Panc1 (cell line): ENCODE measurements around the gene CNOT1. TPM values are rescaled to one million over a fixed set of nuclear protein-coding genes. Genes with fewer than 3 reads are reported as not detected.

Source experiments
- ATAC-seq: fragments of 200-7000 bp; cut with Tn5 transposase; 2 replicates; pipeline ENCODE4 v1.9.1; 2020; ENCODE audit warnings: mild to moderate bottlenecking, moderate library complexity
- BruUV-seq: library from RNA; stranded (reverse); fragments of 400-500 nt; replicated peaks from 2 replicates; lab custom pipeline; 2021; lab: Mats Ljungman, UMichigan
- CTCF ChIA-PET: fragments of 300-600 bp; sonication (Branson Sonifier 250); formaldehyde crosslinking; loops from one replicate; lab custom pipeline; 2022; ENCODE audit warnings: antibody characterized with exemption; lab: Charles Lee
- POLR2A ChIA-PET: fragments of 300-600 bp; sonication (Branson Sonifier 250); formaldehyde crosslinking; loops from one replicate; lab custom pipeline; 2022; ENCODE audit warnings: antibody characterized with exemption; lab: Charles Lee
- DNase-seq: peaks from one replicate; pipeline ENCODE4 v3.0.0-alpha.2; 2010; ENCODE audit warnings: low read depth, low spot score
- H3K27ac ChIP-seq: 2 replicates; pipeline ENCODE4 v1.5.1; 2011; ENCODE audit warnings: mild to moderate bottlenecking, low read length, inconsistent platforms
- H3K27me3 ChIP-seq: fragments of 200-500 bp; sonication (Bioruptor generic); 2 replicates; pipeline ENCODE4 v1.6.0; 2014; ENCODE audit warnings: low read length, inconsistent platforms; ENCODE audit not compliant: control insufficient read depth, insufficient read depth
- H3K36me3 ChIP-seq: fragments of 200-500 bp; sonication (Bioruptor generic); 2 replicates; pipeline ENCODE4 v1.5.1; 2014; ENCODE audit warnings: inconsistent platforms, mild to moderate bottlenecking, low read length, moderate library complexity; ENCODE audit not compliant: control insufficient read depth, insufficient read depth
- H3K4me1 ChIP-seq: 2 replicates; pipeline ENCODE4 v1.5.1; 2011; ENCODE audit warnings: inconsistent platforms, mild to moderate bottlenecking, low read length, moderate library complexity; ENCODE audit not compliant: control insufficient read depth, insufficient read depth
- H3K4me3 ChIP-seq, 2 experiments: 2 replicates each; pipeline ENCODE4 v1.5.1; 2011 to 2012; ENCODE audit warnings: low read depth in 2 of 2, low read length in 2 of 2, mild to moderate bottlenecking in 2 of 2, inconsistent platforms in 1 of 2, moderate library complexity in 1 of 2
- H3K9me3 ChIP-seq: fragments of 200-500 bp; sonication (Bioruptor generic); 2 replicates; pipeline ENCODE4 v1.5.1; 2014; ENCODE audit warnings: low read depth, mild to moderate bottlenecking, inconsistent platforms, low read length, moderate library complexity; ENCODE audit not compliant: control insufficient read depth, insufficient read depth
- POLR2AphosphoS5 ChIP-seq: IDR thresholded peaks from 2 replicates; pipeline ENCODE4 v1.6.1; 2012; ENCODE audit warnings: mild to moderate bottlenecking, low read depth, low read length, moderate library complexity
- SIN3A ChIP-seq: IDR thresholded peaks from 2 replicates; pipeline ENCODE4 v1.6.1; 2012; ENCODE audit warnings: low read depth, mild to moderate bottlenecking, low read length, moderate library complexity, borderline replicate concordance; ENCODE audit not compliant: insufficient read depth
- TCF7L2 ChIP-seq: IDR thresholded peaks from 2 replicates; pipeline ENCODE4 v1.6.1; 2011; ENCODE audit warnings: mild to moderate bottlenecking, low read depth, low read length, inconsistent platforms
- in situ Hi-C: cut with HindIII; loops from 2 replicates; pipeline ENCODE4 v1.10.0; 2016; ENCODE audit warnings: low sequenced_read_pairs, low pct_unique_long_range_greater_than_20kb
- intact Hi-C: fragments of 100-400 bp; cut with micrococcal nuclease; formaldehyde crosslinking; loops from one replicate; pipeline ENCODE4 v1.10.0; 2022; ENCODE audit not compliant: unreplicated experiment
- total RNA-seq: library from RNA; stranded (reverse); gene quantifications from one replicate; pipeline ENCODE4 v1.2.1, GENCODE V29; 2021; ENCODE audit not compliant: unreplicated experiment
- TF ChIP-seq, protein P1 (sequence below): fragments of 450-650 bp; IDR thresholded peaks from 2 replicates; pipeline ENCODE4 v1.5.1; 2017; ENCODE audit warnings: mild to moderate bottlenecking
- TF ChIP-seq, protein P2 (sequence below), 2 experiments: IDR thresholded peaks; 2 replicates each; pipeline ENCODE4 v1.6.1; 2011 to 2012; ENCODE audit warnings: low read depth in 2 of 2, control low read depth in 1 of 2, low read length in 1 of 2, mild to moderate bottlenecking in 1 of 2, moderate library complexity in 1 of 2; ENCODE audit not compliant: insufficient read depth in 1 of 2

Gene CNOT1
- total RNA-seq, 1 experiment from 2014 or later: 170 TPM

DNA sequence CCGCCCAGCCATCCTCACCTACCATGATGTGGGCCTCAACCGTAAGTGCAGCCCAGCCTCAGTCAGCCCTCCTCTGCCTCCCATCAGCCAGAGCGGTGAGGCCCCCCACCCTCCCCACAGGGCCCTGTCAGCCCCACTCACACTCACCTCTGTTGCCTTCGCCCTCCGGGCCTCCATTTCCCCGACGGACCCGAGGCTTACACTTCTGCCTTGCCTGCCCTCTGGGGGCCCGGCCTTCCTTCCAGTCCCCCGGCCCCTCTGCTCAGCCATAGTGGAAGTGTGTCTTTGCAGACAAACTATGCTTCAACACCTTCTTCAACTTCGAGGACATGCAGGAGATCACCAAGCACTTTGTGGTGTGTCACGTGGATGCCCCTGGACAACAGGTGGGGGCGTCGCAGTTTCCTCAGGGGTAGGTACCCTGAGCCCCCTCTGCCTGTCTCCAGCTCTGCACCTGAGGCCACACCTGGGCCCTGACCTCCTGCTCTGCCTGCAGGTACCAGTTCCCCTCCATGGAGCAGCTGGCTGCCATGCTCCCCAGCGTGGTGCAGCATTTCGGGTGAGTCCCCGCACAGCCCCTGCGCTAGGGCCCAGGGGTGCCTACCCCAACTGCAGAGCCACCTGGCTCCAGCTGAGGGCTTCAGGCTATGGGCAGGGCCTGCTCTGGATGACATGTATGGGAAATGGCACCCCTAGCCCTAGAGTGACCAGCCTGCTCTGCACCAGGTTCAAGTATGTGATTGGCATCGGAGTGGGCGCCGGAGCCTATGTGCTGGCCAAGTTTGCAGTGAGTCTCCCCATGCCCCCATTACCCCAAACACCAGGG is 125.5 kb downstream of the CNOT1 start:
- H3K4me1 ChIP-seq: no peaks in the 10 kb centered on the region
- no peak overlapping the region for H3K4me3 ChIP-seq
- no peak overlapping the region for H3K27ac ChIP-seq
- no peak for ATAC-seq
- BruUV-seq: no TSS peak
- DNase-seq: no peak
- TF ChIP-seq, protein P1, sequence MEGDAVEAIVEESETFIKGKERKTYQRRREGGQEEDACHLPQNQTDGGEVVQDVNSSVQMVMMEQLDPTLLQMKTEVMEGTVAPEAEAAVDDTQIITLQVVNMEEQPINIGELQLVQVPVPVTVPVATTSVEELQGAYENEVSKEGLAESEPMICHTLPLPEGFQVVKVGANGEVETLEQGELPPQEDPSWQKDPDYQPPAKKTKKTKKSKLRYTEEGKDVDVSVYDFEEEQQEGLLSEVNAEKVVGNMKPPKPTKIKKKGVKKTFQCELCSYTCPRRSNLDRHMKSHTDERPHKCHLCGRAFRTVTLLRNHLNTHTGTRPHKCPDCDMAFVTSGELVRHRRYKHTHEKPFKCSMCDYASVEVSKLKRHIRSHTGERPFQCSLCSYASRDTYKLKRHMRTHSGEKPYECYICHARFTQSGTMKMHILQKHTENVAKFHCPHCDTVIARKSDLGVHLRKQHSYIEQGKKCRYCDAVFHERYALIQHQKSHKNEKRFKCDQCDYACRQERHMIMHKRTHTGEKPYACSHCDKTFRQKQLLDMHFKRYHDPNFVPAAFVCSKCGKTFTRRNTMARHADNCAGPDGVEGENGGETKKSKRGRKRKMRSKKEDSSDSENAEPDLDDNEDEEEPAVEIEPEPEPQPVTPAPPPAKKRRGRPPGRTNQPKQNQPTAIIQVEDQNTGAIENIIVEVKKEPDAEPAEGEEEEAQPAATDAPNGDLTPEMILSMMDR: no peak
- no peak for TF ChIP-seq SIN3A
- no peak for TF ChIP-seq POLR2AphosphoS5
- no peak for TF ChIP-seq TCF7L2
- TF ChIP-seq, protein P2, sequence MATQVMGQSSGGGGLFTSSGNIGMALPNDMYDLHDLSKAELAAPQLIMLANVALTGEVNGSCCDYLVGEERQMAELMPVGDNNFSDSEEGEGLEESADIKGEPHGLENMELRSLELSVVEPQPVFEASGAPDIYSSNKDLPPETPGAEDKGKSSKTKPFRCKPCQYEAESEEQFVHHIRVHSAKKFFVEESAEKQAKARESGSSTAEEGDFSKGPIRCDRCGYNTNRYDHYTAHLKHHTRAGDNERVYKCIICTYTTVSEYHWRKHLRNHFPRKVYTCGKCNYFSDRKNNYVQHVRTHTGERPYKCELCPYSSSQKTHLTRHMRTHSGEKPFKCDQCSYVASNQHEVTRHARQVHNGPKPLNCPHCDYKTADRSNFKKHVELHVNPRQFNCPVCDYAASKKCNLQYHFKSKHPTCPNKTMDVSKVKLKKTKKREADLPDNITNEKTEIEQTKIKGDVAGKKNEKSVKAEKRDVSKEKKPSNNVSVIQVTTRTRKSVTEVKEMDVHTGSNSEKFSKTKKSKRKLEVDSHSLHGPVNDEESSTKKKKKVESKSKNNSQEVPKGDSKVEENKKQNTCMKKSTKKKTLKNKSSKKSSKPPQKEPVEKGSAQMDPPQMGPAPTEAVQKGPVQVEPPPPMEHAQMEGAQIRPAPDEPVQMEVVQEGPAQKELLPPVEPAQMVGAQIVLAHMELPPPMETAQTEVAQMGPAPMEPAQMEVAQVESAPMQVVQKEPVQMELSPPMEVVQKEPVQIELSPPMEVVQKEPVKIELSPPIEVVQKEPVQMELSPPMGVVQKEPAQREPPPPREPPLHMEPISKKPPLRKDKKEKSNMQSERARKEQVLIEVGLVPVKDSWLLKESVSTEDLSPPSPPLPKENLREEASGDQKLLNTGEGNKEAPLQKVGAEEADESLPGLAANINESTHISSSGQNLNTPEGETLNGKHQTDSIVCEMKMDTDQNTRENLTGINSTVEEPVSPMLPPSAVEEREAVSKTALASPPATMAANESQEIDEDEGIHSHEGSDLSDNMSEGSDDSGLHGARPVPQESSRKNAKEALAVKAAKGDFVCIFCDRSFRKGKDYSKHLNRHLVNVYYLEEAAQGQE (IDR thresholded peaks at IDR 0.05; ENCODE audit: insufficient read depth in 1 of 2, low read depth in 2 of 2, low read length in 1 of 2): no peak
- ChIA-PET POLR2A (no interaction called here), CTCF (no interaction called here)
- H3K27me3 ChIP-seq: no peaks in the 10 kb centered on the region
- in situ Hi-C loops (no loop called here), intact Hi-C loops (no loop called here)
- no peaks in the 10 kb centered on the region for H3K36me3 ChIP-seq
- no peaks in the 10 kb centered on the region for H3K9me3 ChIP-seq

DNA sequence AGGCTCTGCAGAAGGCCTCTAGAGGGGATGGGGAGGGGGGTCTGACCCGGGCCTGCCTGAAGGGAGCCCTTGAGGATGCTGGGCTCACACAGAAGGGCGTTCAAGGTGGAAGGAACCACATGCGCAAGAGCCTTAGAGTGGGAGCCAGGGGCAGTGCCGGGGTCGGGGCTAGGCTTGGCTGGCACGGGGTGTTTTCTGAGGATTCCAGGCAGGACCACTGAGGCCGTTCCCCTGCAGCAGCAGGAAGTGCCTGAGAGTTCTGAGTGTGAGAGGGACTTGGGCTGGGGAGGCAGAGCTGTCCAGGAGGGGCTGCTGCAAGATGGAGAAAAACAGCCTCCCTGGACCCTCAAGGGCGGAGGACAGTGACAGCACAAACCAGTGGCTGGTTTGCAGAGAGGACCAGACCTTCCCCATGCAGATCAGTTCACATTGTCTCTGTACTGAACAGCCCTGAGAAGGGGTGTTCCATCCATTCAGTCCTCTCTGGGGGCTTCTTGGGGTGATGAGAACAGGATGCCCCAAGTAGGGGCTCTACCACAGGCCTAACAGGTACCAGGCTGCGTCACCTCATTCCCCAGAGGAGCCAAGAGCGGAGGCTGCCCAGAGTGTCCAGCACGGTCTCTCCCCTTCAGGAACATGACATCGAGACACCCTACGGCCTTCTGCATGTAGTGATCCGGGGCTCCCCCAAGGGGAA is 126.3 kb downstream of the CNOT1 start:
- Histone ChIP-seq H3K27me3 (no peaks in the 10 kb centered on the region), H3K27ac (no peak overlapping the region), H3K4me3 (no peak overlapping the region), H3K9me3 (no peaks in the 10 kb centered on the region), H3K4me1 (no peaks in the 10 kb centered on the region), H3K36me3 (no peaks in the 10 kb centered on the region)
- intact Hi-C loops: no loop called here
- in situ Hi-C loops: no loop called here
- ChIA-PET CTCF (no interaction called here), POLR2A (no interaction called here)
- no peak for DNase-seq
- no peak for TF ChIP-seq POLR2AphosphoS5
- no peak for TF ChIP-seq TCF7L2
- TF ChIP-seq, protein P2 (IDR thresholded peaks at IDR 0.05; ENCODE audit: insufficient read depth in 1 of 2, low read depth in 2 of 2, low read length in 1 of 2): no peak
- TF ChIP-seq, protein P1: no peak
- no peak for TF ChIP-seq SIN3A
- BruUV-seq: no TSS peak
- ATAC-seq: no peak
